HG03025 (cell line): ENCODE measurements around the gene LRMDA.
"Not testable (repeated sequence)": the region's sequence is repeated elsewhere in the genome, so short reads cannot be mapped to it uniquely, and the experiment has no call there.

ENCODE experiments used
- ATAC-seq: cut with Tn5 transposase; IDR thresholded peaks from one replicate; pipeline ENCODE4 v1.9.1; 2021; ENCODE audit warnings: mild to moderate bottlenecking, moderate library complexity; ENCODE audit not compliant: unreplicated experiment, low FRiP score

LRMDA gene

DNA sequence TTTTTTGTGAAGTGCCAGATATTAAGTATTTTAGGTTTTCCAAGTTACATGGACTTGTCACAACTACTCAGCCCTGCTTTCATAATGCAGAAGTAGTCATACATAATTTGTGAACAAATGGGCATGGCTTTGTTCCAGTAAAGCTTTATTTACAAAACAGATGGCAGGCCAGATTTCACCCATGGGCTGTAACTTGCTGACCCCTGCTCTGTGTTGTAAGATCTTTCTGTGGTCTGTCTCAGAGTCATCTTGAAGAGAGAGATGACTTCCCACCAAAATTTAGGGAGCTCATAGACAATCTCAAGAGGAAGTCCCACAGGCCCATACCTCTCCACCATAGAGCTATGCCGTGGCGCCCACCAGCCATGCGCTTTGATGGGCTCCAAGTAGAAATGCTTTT is 616.1 kb downstream of the LRMDA start:
- no peak for ATAC-seq

DNA sequence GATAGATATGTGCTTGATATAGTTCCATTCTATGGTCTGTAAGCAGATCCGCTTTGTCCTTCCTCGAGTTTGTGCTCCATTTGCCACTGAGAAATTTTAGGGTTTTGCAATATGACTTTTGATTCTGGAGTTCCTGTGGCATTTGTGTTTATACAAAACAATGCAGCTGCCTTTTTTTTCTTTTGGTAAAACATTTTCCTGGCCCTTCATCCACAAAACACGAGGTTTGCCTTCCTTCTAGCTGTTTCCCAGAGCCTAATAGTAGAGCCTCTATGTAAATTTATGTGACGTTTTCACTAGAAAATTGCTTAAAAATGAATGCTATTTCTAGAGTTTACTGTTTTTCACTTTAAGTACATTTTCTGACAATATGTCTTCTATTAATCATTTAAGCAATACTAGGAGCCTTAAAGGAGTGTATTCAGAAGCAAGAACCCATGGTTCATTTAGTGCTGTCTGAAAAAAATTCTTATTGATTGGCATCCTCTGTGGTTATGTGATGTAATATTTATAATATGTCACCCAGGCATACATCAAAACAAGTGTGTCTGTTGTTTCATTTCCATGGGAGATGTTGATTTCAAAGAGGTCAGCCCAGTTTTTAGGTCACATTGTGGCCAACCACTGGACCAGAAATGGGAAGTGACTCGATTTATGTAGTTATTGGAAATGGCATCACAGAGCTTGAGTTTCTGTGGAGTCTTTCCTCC is 618.3 kb downstream of the LRMDA start:
- ATAC-seq, result no peak

DNA sequence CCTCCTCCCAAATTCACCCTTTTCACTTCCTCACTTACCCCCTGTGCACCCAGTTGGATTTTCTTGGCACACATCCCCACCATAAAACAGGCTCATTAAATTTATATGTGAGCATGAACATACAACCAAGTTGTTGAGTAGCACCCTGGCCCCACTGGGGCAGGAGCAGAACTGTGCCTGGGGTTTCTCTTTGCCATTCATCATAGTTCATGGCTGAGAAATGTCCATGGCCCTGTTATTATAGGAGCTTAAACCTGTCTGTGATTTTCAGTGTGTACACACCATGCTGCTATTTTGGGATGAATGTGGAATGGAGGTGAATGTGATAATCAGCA is 618.8 kb downstream of the LRMDA start:
- ATAC-seq, result no peak

DNA sequence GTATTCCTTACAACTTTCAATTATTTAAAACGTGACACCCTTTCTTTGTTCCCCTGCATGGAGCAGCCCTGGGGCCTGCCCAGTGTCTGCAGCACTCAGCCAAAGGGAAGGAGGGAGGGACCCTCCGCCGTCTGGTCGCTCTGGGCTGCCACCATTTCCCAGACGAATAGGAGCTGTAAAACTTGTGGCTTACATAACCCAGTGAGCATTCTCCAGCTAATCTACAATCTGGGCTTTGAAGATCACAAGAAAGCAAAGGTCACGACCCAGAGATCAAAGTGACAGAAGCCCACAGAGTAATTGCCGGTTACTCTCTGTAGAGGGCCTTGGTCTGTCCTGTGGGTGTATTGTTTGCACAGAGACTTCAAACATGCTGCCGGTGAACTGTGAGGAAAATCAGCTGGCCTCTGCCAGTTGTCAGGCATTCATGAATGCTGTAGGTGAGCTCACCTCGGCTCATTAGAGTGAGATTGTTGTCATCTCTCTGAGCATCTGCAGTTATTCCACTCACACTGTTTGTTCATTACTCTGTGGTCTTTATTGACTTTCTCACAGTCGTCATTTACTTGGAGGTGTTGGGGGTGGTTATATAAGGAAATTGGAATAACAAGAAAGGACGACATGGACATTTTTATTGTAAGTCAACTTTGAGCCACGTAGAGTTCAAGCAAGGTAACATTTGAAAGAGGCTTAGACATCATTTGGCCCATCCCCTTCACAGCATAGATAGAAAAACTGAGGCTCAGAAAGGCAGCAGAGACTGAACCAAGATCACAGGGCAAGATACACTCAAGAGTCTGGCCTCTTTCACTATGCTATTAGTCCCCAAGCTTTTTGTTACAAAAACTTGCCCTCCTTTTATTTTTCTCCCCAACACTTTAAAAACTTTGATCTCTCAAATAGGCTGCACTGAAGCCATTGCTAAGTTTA is 619.8 kb downstream of the LRMDA start:
- no peak for ATAC-seq

DNA sequence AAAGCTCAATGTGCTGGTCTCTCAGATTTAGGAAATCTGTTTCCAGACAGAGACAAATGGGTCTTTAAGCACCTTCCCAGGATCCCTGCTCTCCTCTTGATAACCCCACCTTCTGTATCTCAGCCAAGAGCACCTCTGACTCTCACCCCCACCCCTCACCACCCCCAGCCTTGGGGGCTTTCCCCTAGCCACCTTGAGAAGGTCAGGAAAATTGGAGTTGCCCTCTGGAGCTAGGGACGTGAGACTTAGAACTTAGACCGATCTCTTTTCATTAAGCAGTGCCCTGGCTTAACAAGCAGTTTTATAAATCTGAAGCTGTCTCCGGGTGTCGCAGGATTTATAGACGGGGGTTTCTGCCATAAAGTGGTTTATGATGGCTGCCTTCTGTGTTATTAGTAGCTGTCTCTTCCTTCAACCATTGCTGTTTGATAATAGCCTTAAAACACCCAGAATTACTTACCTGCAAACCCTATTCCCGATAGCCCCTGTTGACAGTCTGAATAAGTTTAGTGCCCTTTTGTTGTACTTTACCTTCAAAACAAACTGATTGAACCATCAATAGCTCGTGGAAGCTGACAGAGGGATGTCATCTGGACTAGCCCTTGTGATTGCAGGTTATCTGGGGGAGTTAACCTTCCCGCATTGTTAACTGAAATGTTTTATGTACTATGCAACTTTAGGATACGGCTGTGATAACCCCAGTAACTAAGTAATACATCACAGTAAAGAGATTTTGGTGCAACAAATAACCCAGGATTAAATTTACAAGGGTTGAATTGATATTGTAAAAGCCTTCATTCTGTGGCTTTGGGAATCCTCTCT is 621.5 kb downstream of the LRMDA start:
- ATAC-seq, result no peak

DNA sequence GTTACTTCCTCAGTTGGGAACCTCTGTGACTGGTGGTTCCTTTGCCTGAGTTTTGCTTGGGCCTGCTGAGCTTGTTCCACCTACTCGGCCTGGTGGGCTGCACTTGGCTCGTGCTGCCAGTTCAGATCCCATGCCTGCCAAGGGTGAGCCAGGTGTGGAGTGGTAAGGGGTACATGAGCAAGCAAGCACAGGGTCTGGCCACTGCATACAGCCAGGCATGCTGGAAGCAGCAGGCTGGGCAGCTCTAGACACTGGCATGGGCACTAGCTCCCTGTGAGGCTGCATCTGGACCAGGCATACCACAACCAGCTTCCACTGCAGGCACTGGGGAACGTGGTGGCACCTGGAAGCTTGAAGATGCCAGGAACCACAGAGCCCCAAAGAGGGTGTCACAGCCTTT is 624.0 kb downstream of the LRMDA start:
- no peak for ATAC-seq

DNA sequence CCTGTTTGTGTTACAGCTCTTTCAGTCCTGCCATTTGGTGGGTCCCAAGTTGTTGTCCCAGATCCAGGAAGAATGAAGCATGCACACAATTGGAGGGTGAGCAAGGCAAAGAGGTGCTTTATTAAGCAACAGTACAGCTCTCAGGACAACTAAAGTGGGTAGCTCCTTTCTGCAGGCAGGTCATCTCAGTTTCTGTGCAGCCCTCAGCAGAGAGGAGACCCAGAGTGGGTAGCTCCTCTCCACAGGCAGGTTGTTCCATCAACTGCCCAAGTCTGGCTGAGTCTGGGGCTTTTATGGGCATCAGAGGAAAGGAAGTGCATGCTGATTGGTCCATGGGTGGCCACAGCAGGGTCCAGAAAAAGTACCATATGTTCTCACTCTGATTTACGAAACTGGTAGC is 624.5 kb downstream of the LRMDA start:
- no peak for ATAC-seq

DNA sequence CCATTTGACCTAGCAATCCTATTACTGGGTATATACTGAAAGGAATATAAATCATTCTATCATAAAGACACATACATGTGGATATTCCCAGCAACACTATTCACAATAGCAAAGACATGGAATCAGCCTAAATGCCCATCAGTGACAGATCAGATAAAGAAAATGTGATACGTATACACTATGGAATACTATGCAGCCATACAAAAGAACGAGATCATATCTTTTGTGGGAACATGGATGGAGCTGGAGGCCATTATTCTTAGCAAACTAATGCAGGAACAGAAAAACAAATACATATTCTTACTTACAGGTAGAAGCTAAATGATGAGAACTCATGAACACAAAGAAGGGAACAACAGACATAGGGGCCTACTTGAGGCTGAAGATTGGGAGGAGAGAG is 629.6 kb downstream of the LRMDA start:
- not testable (repeated sequence) for ATAC-seq

DNA sequence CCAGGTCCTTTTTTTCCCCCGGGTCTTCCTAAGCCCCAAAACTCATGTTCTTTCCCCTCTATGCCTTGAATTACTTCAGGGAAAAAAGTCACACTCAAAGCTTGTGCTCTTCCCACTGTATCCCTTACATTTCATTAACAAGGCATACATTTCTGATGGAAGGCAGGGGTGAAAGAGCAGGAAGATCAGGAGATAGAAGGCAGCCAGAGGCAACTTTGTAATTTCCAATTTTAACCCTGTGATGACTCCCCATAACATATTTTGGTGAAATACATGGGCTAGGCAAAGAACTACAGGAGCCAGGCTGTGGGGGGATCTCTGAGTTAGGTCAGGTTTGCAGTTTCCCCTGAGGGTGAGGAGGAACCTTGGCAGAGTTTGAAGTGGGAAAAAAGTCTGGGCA is 635.0 kb downstream of the LRMDA start:
- ATAC-seq, result no peak

DNA sequence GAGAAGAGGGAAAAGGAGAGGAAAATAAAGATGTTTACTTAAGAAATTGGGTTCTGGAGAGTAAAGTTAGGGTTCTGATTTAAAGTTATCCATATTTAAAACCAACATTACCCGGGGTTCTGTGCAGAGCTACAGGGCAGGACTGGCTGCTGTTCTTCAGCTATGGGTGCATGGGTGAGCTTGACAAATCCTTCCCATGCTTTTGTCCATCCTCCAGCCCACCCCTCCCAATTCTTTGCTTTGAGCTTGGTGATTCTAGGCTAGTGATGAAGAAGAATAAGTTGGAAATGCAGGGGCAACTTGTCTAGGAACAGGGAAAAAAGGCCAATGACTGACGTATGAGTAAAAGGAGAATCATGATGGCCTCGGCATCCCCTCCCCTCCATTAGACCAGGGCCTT is 636.0 kb downstream of the LRMDA start:
- ATAC-seq, result no peak

DNA sequence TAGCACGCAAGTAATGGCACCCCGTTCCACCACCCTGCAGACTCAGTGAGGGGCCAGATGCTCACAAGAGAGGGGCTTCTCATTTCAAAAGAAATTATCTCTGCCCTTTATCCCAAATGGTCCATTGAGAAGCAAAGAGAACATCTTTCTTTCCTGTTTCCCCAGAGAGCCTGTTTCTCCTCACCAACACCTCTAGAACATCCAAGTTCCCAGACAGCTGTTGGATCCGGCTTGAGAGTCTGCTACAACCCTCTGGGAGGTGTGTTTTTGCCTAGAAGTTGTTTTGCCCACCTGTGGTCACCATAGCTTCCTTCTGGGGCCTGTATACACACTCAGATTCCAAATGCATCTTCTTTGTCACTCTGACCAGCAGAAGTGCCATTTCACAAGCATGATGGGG is 637.4 kb downstream of the LRMDA start:
- ATAC-seq, result no peak

DNA sequence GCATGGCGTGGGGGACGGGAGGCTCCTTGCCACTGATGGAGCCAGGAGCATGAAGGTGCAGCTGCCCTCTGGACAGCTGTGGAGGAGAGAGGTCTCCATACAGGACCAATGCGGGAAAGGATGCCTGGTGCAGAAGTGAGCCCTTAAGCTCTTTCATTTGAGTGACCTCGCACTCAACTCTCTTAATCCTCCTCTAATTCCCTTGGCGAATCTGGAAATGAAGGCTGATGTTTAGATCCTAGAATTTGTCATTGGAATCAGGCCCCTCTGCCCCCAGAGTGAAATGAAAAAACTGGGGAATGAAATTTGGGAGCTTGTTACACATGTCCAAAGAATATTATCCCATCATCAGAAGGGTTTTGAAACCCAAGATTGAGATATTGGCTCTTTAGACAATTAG is 639.5 kb downstream of the LRMDA start:
- ATAC-seq, result no peak

DNA sequence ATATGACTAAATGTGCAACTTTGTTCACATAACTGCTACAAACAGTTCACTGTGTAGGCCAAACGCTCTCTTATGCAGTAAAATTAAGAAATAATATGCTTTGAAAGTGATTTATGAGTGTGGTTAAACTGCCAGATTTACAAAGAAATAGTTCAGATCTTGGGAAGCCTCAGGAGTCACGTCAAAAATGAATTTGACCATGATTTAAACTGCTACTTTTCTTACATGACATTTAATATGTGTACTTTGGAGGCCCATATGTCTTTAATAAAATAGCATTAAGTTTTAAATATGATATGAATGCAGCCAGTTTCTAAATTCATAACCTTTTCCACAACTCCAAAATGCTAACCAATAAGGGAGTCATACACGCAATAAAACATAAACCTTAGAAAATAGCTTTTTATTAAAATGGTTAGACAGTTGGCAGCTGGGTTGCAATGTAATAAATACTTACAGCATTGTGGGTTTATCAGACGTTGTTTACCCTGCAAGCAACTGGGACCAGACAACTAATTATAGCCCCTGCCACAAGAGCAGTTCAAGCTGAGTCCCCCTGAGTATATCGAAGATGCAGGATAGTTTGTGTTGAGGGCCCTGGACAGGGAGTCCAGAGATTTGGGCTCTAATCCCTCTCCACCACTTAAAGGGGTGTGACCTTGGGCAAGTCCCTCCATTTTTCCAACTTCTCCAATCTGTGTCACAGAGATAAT is 640.4 kb downstream of the LRMDA start:
- ATAC-seq, result no peak

DNA sequence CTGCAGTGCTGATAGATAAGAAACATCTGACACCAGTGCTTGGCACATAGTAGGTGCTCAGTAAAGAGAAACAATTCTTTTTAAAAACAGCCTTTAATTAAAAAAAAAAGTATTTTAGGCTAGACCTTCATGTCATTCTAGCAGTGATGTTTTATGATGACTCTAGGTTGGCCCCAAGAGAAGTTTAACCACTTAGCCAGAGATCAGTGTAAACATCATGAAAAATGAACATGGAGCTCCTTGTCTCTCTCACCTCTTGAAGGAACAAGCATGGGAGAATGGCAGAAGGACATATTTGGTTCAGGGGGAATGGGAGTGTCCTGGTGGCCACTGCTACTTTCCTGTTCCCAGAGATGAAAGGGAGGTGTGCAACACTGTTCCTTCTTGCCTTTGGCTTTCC is 641.0 kb downstream of the LRMDA start:
- no peak for ATAC-seq

DNA sequence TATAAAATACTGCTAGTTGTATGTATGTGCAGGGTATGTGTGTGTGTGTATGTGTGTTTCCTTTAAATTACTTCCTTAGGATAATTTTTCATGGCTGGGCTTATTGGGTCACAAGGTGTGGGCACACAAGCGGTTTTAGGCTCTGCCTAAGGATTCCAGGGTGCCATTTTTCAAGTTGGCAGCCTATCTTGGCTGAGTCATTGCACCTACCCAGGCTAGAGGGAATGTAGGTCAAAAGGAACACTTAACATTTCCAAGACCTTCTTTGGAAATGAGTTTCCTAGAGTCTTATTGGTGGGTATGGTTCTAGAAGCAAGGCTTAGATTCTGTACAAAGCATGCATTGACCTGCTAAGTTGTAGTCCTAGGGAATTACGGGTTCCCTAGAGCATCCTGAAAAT is 642.1 kb downstream of the LRMDA start:
- no peak for ATAC-seq

DNA sequence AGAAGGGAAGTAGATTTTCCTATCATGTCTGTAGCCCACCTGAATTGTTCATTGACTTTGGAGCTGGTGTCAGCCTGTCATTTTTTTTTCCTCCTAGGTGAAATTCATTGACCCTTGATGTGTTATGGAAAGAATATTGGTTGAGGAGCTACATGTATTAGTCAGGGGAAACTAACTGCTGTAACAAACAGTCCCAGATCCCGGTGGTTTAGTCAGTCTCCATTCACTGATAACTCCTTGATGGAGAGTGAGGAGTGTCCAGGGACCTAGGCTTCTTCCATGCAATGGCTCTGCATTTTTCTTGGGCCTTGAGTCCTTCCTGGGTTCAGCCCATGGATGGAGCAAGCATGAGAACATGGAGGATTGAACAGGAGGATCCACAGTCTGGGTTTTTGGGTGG is 643.2 kb downstream of the LRMDA start:
- no peak for ATAC-seq

DNA sequence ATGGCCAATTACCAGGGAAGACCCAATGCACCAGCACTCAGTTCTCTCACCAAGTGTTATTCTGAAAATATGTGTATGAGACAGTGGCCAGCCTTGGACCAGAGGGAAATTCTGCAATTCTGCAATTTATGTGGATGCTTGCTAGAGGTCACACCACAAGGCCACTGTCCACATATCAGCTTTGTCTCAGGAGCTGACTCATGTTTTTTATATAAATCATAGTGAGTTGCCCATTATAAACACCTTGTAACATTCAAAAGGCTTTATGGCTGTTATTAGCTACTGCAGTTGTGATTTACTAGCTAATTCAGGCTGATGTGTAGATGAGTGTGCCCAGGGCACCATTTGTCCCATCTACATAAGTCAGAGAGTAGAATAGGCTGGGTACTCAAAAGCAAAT is 649.0 kb downstream of the LRMDA start:
- no peak for ATAC-seq

DNA sequence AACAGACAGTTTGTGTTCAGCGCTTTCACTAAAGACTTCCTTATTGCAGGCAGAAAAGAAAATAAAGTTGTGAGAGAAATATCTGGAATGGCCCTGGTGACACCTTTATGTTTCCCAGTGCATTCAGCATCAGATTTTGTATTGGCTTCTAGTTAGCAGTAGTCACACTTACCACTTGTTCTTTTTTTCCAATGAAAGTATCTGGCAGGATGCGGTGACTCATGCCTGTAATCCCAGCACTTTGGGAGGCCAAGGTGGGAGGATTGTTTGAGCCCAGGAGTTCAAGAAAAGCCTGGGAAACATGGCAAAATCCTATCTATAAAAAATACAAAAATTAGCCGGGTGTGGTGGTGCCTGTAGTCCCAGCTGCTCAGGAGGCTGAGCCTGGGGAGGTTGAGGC is 649.6 kb downstream of the LRMDA start:
- ATAC-seq, result no peak

DNA sequence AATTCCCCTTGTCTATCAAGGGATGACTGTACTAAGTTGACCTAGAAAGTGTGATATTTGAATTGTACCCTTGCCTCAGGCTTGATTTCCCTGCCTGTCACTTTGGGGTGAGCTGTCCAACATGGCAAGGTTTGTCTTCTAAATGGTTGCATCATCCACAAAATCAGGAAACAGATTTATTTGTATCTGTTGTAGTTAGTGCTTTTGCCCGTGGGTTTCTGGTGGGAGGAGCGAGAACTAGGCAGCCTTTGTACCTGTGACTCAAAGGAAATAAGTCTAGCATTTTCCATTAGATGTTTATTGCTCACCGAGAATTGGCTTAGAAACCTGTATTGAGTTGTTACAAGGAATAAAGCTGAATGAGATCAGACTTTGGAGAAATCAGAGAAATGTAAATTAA is 650.8 kb downstream of the LRMDA start:
- ATAC-seq, result no peak

DNA sequence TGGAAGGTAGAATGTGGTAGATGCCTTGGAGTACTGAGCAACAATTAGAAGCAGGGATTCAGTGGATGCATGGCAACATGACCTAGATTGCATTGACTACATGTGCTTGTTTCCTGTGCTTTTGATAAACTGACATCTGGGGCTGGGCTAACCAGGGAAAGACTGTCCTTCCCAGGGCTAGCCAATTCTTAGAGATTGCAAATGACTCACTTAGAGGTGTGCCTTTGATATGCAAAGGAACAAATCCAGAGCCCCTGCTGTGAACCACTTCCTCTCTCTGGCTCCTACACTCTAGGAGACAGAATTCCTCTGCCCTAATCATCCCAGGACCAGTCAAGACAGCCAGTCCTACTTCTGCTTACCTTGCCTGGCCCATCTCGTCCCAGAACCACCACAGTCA is 651.5 kb downstream of the LRMDA start:
- ATAC-seq, result no peak
